Measurements from ENCODE around the gene IGF2BP2.

IGF2BP2 gene

DNA sequence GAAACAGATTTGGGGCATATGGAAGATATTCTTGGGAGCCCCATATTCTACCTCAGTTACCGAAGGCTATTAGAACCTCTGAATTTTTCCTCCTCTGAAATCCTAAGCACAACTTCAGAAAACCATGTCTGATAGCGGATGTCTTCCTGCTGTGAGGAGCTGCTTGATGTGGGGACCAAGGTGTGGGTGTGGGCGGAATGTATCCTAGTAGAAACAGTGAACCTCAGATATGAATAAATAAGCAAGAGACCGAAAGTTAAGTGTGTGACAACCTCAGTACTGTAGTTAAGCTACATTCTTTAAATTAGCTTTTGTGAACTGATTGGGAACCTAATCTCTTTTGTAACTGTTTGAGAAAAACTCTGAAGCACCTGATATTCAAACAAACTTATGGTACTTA, 191.8 kb downstream of the IGF2BP2 start:
- H3K4me3 ChIP-seq (replicated peaks; ENCODE audit: low read depth, low read length): no peak overlapping the region
- no peak for DNase-seq (ENCODE audit: extremely low read depth, low read depth)
- TF ChIP-seq, protein P1, sequence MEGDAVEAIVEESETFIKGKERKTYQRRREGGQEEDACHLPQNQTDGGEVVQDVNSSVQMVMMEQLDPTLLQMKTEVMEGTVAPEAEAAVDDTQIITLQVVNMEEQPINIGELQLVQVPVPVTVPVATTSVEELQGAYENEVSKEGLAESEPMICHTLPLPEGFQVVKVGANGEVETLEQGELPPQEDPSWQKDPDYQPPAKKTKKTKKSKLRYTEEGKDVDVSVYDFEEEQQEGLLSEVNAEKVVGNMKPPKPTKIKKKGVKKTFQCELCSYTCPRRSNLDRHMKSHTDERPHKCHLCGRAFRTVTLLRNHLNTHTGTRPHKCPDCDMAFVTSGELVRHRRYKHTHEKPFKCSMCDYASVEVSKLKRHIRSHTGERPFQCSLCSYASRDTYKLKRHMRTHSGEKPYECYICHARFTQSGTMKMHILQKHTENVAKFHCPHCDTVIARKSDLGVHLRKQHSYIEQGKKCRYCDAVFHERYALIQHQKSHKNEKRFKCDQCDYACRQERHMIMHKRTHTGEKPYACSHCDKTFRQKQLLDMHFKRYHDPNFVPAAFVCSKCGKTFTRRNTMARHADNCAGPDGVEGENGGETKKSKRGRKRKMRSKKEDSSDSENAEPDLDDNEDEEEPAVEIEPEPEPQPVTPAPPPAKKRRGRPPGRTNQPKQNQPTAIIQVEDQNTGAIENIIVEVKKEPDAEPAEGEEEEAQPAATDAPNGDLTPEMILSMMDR (IDR thresholded peaks at IDR 0.05; ENCODE audit: low read depth, low read length, missing control alignments): no peak

DNA sequence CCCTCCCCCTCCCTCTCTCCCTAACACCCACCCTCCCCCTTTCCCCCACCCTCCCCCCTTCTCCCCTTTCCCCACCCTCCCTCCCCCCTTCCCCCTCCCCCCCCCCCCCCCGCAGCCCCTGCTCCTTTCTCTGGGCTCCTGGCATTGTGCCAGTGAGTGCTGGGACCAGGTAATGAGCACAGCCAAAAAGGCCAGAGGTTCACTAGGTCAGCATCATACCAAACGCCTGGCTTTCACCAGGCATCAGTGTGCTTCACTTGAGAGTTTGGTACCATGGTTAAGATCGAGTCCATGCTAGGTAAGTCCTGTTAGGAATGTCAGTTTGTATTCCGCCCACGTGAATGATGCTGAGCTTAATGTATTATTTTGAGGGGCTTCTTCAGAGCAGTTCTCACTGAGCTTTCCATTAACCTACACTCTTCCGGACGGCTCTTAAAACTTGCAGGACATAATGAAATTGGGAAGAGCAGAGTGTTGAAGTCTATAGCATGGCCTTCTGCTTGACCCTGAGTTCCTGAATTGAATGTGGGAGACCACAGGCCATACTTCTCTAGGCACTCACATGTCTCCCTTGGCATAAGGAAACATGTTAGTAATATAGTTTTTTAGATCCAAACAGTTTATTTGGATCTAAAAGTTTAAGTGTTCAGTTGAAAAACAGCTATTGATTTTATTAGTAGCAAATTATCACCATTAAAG, 193.2 kb downstream of the IGF2BP2 start:
- DNase-seq (ENCODE audit: extremely low read depth, low read depth): no peak
- TF ChIP-seq, protein P1 (IDR thresholded peaks at IDR 0.05; ENCODE audit: low read depth, low read length, missing control alignments): no peak
- H3K4me3 ChIP-seq (replicated peaks; ENCODE audit: low read depth, low read length): no peak overlapping the region

DNA sequence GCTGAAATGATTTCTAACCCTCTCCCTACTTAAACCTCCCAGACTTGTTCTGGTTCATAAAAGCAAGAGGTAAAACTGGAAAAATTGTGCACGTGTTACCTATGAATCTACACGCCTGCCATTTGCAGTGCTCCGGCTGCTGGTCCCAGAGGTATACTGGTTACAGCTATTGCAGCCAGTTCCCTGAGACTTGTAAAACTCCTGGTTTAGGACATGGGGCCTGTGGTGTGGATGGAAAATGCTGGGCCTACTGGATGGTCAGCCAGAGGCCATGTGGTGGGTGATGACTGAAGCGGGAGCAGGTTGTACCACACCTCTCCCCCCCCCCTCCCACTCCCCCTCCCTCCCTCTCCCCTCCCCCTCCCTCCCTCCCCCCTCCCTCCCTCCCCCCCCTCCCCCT, 193.7 kb downstream of the IGF2BP2 start:
- H3K4me3 ChIP-seq (replicated peaks; ENCODE audit: low read depth, low read length): no peak overlapping the region
- TF ChIP-seq, protein P1 (IDR thresholded peaks at IDR 0.05; ENCODE audit: low read depth, low read length, missing control alignments): no peak
- DNase-seq (ENCODE audit: extremely low read depth, low read depth): no peak

DNA sequence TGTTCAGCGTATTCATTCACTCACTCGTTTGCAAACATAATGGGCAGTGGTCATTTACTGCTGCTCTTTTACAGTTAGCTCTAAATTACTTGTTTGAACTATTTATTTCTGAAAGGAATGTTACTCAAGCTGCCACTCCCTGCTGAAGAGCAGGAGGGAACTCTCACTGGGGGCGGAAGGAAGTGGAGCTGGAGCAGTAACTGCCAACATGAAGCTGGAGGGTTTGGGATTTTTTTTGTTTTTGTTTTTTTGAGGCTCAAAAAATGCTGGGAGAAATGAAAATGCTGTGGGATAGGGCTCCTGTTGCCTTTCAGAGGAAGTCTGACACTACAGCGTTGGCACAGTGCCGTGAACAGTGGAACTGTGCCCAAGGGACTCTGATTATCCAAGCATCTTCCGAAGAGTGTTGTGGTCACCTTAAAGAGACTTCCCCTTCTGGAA, 194.6 kb downstream of the IGF2BP2 start:
- H3K4me3 ChIP-seq (replicated peaks; ENCODE audit: low read depth, low read length): no peak overlapping the region
- DNase-seq (ENCODE audit: extremely low read depth, low read depth): no peak
- TF ChIP-seq, protein P1 (IDR thresholded peaks at IDR 0.05; ENCODE audit: low read depth, low read length, missing control alignments): no peak

DNA sequence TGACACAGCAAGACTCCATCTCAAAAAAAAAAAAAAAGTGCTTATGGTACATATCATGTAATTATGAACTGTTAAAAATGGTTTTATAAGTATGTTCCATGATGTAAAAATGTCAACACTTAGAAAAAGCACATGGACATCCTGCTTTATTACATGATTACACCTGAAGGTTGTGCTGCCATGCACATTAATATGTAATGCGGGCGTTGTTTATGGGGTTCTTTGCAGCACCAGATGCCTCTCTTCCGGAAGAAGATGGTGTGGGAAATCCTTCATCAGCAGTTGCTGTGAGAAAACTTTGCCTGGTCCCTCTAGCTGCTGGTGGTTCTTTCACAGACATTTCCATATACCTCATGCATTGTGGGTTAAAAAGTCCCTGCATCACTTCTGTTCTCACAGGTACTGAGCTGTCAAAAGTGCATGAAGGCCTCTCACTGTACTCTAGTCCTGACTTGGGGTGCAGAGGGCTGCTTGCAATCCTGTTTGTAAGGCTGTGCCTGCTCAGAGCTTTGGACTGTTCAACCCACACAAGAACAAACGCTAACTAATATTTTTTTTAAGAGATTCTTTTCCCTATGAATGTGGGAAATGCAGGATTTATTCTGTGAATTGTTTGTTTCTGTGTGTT, 195.2 kb downstream of the IGF2BP2 start:
- no peak overlapping the region for H3K4me3 ChIP-seq (replicated peaks; ENCODE audit: low read depth, low read length)
- no peak for DNase-seq (ENCODE audit: extremely low read depth, low read depth)
- TF ChIP-seq, protein P1 (IDR thresholded peaks at IDR 0.05; ENCODE audit: low read depth, low read length, missing control alignments): no peak

DNA sequence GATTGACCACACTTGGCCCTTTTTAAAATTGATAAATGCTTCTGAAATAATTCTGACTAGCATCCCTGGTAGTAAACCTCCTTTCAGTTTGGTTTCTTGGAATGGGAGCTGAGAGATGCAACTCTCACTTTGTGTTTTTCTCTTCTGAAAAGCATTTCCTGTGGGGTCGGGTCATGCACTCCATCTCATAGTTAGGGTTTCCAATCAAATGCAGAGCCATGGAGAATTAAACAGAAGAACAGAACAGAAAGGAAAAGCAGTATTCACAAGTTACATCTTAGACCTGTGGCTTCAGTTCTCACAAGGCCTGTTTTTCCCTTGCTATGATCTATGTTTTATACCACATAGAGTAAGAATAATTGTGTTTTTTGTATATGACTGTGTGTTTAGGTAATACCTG, 199.1 kb downstream of the IGF2BP2 start:
- TF ChIP-seq, protein P1 (IDR thresholded peaks at IDR 0.05; ENCODE audit: low read depth, low read length, missing control alignments): no peak
- DNase-seq (ENCODE audit: extremely low read depth, low read depth): no peak
- H3K4me3 ChIP-seq (replicated peaks; ENCODE audit: low read depth, low read length): no peak overlapping the region
